ENCODE results near the gene TOX2.

TOX2 gene

DNA sequence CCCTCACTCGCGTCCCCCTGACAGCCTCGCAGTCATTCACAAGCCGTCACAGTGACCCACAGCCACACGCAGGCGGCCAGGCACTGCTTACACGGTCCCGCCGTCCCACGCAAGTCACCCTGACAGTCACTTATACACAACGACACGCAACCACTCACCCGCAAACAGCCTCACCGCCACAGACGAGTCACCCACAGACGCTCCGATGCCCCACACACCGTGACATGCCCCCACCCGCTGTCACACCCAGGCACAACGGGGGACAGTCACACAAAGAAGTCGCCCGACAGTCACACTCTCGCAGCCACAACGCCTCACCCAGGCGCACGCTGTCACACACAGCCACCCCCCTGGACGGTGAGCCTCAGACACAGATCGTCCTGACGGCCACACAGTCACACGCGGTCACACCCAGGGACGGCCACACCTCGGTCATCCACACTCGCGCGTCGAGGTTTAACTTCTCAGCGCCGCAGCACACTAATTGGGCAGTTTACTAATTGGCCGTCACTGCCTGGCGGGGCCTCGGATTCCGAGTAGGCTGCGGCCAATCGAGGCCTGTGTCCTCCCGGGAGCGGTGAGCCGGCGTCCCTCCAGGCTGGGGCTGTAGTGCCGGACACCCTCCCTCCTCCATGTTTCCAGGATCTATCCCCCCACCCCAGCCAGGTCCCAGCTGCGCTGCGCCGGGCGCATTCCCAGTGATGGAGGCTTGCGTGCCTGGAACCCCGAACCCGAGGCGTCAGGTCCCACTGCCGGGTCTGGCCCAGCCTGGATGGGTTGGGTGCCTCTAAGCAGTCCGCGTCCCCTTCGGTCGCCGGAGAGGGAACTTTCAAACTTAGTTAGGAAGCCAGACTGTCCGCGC is 790 bp downstream of the TOX2 start:
- peak overlapping the region; percentile 65 for H3K4me3 ChIP-seq (replicated peaks; ENCODE audit: low read depth, low read length)
- TF ChIP-seq, protein P1, sequence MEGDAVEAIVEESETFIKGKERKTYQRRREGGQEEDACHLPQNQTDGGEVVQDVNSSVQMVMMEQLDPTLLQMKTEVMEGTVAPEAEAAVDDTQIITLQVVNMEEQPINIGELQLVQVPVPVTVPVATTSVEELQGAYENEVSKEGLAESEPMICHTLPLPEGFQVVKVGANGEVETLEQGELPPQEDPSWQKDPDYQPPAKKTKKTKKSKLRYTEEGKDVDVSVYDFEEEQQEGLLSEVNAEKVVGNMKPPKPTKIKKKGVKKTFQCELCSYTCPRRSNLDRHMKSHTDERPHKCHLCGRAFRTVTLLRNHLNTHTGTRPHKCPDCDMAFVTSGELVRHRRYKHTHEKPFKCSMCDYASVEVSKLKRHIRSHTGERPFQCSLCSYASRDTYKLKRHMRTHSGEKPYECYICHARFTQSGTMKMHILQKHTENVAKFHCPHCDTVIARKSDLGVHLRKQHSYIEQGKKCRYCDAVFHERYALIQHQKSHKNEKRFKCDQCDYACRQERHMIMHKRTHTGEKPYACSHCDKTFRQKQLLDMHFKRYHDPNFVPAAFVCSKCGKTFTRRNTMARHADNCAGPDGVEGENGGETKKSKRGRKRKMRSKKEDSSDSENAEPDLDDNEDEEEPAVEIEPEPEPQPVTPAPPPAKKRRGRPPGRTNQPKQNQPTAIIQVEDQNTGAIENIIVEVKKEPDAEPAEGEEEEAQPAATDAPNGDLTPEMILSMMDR (IDR thresholded peaks at IDR 0.05; ENCODE audit: low read length, missing control alignments): no peak
- DNase-seq (ENCODE audit: low read depth): peak; percentile 33

DNA sequence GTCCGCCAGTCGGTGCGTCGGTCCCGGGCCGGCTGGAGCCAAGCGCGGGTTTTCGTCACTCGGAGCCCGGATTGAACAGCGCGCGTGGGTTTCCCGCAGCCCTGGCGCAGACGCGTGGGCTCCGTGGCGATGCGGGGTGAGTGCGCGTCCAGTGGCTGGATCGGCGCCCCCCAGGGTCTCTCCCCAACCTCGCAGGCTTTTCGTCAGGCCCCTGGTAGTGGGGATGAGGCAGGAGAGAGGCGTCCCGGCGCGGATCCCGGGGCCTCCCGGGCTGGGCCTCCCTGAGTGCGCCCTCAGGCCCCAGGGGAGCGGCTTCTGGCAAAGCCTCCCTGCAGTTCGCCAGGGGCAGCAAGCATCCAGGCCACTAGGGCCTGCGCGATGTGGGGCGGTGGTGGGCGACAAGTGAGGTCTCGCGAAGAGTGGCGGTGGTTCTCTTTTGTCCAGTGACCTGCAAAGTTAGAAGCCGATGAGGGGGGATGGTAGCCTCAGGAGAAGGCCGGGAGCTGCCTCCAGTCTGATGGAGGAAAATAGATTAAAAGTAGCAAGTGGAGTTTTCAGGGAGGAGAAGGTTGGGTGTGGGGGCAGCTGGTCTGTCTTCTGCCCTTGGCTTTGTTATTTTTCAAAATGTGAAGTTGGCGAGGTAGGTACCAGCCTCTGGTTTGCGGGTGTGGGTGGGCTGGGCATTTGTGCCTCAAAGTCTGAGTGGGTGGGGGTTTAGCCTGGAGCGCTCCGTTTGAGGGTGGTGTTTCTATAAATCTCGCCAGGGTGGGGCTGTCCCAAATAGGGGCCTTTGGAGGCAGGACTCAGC is 1.6 kb downstream of the TOX2 start:
- peak overlapping the region; percentile 65 for H3K4me3 ChIP-seq (replicated peaks; ENCODE audit: low read depth, low read length)
- peak; percentile 33 for DNase-seq (ENCODE audit: low read depth)
- TF ChIP-seq, protein P1 (IDR thresholded peaks at IDR 0.05; ENCODE audit: low read length, missing control alignments): no peak

DNA sequence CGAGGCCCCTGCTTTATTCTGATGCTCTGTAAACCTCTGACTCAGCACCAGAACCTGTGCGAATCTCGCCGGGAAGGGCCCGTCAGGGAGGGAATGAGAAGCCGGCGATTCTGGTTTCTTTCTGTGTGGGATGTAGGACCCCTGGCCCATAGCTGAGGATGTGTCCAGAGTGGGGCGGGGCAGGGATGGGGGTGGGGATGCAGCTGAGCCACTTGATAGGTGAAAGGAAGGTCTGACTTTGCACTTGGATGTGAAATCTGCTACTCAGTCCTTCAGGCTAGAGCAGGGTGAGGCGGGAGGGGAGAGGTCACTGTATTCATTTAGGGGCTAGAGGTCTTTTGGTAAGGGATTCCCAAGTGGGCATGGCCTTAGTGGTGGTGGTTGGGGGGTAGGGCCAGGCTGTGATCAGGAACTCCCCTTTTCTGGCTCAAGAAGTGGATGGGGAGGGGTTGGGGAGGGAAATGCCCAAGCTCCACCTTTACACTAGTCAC is 2.3 kb downstream of the TOX2 start:
- H3K4me3 ChIP-seq (replicated peaks; ENCODE audit: low read depth, low read length): peak overlapping the region; percentile 65
- TF ChIP-seq, protein P1 (IDR thresholded peaks at IDR 0.05; ENCODE audit: low read length, missing control alignments): no peak
- peak; percentile 24 for DNase-seq (ENCODE audit: low read depth)

DNA sequence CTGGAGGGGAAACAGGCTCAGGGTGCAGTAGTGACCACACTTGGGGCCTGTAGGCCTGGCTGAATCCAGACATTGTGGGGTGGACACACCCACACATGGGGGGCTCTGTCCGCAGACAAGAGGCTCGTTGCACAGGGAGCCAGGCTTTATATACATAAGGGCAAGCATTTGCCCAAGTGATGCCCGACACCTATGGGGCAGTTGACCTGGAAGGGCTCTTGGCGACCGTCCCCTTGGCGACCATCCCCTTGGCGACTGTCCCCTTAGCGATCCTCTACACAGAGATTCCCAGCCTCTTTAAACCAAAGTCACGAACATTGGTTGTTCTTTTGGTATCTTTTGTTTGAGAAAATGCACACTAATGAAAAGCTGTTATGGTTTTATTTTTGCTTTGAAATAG is 2.7 kb downstream of the TOX2 start:
- no peak for DNase-seq (ENCODE audit: low read depth)
- H3K4me3 ChIP-seq (replicated peaks; ENCODE audit: low read depth, low read length): no peak overlapping the region
- TF ChIP-seq, protein P1 (IDR thresholded peaks at IDR 0.05; ENCODE audit: low read length, missing control alignments): no peak

DNA sequence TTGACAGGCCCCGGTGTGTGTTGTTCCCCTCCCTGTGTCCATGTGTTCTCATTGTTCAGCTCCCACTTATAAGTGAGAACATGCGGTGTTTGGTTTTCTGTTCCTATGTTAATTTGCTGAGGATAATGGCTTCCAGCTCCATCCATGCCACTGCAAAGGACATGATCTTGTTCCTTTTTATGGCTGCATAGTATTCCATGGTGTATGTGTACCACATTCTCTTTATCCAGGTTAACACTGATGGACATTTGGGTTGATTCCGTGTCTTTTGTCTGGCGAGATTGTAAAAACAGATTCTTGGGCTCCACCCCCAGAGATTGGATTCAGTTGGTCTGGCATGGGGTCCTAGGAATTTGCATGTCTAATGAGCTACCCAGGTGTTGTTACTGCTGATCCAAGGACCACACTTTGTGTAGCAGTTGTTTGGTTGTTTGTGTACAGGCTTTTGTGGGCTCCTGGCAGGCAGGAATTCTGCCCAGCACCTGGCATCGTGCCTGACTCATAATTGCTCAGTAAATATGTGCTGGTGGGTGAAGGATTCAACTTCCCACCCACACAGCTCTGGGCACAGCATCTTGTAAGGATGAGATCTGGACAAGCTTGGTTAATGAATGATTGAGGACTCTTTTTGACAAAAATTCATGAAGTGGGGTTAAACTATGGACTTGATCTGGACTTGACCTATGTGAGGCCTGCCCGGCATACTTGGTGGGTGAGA is 5.2 kb downstream of the TOX2 start:
- TF ChIP-seq, protein P1 (IDR thresholded peaks at IDR 0.05; ENCODE audit: low read length, missing control alignments): no peak
- no peak for DNase-seq (ENCODE audit: low read depth)
- H3K4me3 ChIP-seq (replicated peaks; ENCODE audit: low read depth, low read length): no peak overlapping the region

DNA sequence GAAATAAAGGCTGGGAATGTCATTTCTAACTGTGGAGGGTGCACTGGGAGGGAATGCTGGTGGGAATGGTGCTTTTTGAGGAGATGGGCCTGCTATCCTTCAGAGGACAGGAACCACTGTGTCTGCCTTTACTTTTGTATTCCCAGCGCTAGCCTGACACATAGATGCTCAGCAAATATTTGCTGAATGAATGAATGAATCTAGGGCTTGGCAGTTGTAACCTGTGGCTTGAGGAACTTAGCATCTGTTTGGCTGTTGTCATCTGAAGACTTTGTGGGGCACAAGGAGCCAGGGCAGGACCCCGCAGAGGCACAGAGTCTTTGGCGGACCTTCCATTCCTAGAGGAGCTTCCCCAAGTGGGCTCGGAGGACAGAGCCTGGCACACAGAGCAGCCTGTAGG is 6.1 kb downstream of the TOX2 start:
- H3K4me3 ChIP-seq (replicated peaks; ENCODE audit: low read depth, low read length): no peak overlapping the region
- TF ChIP-seq, protein P1 (IDR thresholded peaks at IDR 0.05; ENCODE audit: low read length, missing control alignments): no peak
- no peak for DNase-seq (ENCODE audit: low read depth)
